ENCODE measurements around the gene KRTAP4-7.
"Not testable (repeated sequence)": the region's sequence is repeated elsewhere in the genome, so short reads cannot be mapped to it uniquely, and the experiment has no call there.

KRTAP4-7 gene

GRCh38 chr17:41084100-41084856 lies at the start of gene KRTAP4-7:
Gene KRTAP4-7 (plus strand): TSS chr17:41084150. CDS start chr17:41084207, 57 bp downstream.
- DNase-seq (ENCODE audit: low spot score), result not testable (repeated sequence)

DNA sequence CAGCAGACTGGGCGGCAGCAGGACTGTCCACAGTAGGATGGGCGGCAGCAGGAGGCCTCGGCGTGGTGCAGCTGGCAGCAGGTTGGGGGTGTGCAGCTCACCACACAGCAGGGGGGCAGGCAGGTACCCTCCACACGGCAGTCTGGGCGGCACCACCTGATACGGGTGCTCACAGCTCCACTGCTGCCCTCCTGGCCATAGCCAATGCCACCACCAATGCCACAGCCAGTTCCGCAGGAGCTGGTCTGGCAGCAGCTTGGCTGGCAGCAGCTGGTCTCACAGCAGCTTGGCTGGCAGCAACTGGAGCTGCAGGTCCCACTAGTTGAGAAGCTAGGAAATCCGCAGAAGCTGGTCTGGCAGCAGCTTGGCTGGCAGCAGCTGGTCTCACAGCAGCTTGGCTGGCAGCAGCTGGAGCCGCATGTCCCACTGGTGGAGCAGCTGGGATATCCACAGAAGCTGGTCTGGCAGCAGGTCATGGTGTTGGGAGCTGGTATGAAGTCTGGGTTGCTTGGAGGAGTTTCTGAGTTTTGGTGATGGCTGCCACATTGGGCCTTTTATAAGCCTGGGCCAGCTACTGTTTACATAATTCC lies 49.5 kb upstream of the KRTAP4-7 start, which contains the start of gene KRTAP1-3:
Gene KRTAP1-3 (minus strand): TSS at position 529 of the 590 bp plus-strand sequence. CDS start 53 bp downstream, at position 476.
- DNase-seq (ENCODE audit: low spot score), result not testable (repeated sequence)

GRCh38 chr17:41037853-41038350 lies 46.0 kb upstream of the KRTAP4-7 start:
- no peak for DNase-seq (ENCODE audit: low spot score)

- not testable (repeated sequence) for DNase-seq (ENCODE audit: low spot score)
Measured at GRCh38 chr17:41040783-41041571, 43.0 kb upstream of the KRTAP4-7 start, which contains the start of gene KRTAP1-1. Gene KRTAP1-1 (minus strand): TSS chr17:41041450. CDS start chr17:41041397, 53 bp downstream.

- DNase-seq (ENCODE audit: low spot score), result no peak
Measured at GRCh38 chr17:41042953-41043352, 41.0 kb upstream of the KRTAP4-7 start.

DNA sequence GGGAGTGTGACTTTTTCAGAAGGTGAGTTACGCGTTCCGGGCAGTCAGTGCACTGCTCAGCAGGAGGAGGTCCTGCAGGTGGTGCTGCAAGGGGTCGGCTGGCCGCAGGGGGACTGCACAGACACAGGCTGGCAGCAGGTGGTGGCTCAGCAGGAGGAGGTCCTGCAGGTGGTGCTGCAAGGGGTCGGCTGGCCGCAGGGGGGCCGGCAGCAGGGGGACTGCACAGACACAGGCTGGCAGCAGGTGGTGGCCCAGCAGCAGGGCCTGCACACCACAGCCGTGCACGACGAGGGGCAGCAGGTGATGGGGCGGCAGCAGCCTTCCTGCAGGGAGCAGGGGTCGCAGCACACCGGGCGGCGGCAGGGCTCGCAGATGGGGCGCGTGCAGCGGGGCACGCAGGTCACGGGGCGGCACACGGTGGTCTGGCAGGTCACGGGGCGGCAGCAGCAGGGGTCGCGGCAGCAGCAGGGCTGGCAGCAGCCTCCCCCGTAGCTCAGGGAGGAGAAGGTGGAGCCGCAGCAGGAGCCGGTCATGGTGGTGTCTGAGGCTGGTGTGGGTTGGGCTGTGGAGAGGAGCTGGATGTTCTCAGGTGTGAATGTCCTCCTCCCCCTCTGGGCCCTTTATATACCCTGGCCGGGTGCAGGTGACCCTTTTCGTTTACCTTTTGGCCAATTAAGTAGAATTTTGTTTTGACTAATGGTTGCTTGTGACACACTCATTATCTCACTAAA lies 37.0 kb upstream of the KRTAP4-7 start, which contains the start of gene KRTAP2-1:
Gene KRTAP2-1 (minus strand): TSS at position 582 of the 731 bp plus-strand sequence. CDS start 49 bp downstream, at position 533.
- DNase-seq (ENCODE audit: low spot score), result not testable (repeated sequence)

DNA sequence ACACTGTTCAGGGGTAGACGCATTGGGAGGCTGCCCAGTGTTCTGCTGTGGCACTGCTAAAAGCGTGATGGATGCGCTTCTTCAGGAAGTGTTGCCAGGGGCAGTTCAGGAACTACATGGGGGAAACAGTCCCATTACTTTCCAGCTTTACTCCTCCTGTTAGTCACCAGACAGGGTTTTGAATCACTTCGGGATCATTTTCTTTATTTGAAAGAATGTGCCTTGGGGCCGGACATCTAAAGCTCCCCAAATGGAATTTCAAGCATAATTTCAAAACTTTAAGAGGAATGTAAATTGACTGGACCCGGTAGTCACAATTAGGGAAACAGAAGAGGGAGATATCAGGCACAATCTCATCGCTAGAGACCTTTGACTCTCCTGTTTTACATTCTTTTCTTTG lies 35.5 kb upstream of the KRTAP4-7 start:
- DNase-seq (ENCODE audit: low spot score), result no peak

DNA sequence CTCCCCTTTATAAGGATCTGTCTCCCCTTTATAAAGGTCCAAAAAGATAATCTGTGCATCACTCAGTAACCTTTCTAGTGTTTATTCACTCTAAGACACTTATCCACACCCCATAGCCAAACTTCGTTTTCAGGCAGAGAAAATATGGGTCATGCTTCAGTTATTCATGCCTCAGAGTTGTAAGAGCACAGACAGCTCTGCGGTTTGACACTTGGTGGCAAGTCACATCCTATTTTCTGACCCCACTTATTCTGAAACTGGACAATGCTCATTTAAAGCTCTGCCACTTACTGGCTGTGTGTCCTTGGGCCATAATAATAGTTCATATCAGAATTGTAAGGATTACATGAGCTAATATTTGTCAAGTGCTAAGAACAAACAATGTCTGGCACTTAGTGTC lies 34.8 kb upstream of the KRTAP4-7 start:
- DNase-seq (ENCODE audit: low spot score), result no peak

- no peak for DNase-seq (ENCODE audit: low spot score)
Measured at GRCh38 chr17:41052566-41052965, 31.4 kb upstream of the KRTAP4-7 start.

- DNase-seq (ENCODE audit: low spot score), result no peak
Measured at GRCh38 chr17:41054025-41054424, 29.9 kb upstream of the KRTAP4-7 start.

GRCh38 chr17:41054556-41054955 lies 29.4 kb upstream of the KRTAP4-7 start:
- DNase-seq (ENCODE audit: low spot score), result not testable (repeated sequence)

- not testable (repeated sequence) for DNase-seq (ENCODE audit: low spot score)
Measured at GRCh38 chr17:41055130-41055529, 28.8 kb upstream of the KRTAP4-7 start, which contains the start of gene KRTAP2-2. Gene KRTAP2-2 (minus strand): TSS chr17:41055230. CDS start chr17:41055211, 19 bp downstream.

- no peak for DNase-seq (ENCODE audit: low spot score)
Measured at GRCh38 chr17:41057547-41057946, 26.4 kb upstream of the KRTAP4-7 start.

DNA sequence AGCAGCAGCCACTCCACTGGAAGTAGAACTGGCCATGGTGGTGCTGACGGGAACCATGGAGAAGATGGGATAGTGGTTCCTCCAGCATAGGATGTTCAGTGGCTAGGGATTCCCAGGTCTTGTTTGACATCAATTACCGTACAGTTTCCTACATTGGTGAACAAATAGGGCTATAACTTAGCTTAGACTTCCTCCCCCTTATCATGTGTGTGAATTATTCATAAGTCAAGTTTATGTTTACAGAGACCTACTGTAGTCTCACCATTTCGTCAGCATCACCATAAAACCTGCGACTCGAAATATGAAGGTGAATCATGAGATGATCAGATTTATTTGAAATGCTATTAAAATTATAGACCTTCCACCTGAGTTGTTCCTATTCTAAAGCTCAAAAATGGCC lies 25.2 kb upstream of the KRTAP4-7 start:
- no peak for DNase-seq (ENCODE audit: low spot score)

GRCh38 chr17:41059276-41060051 lies 24.5 kb upstream of the KRTAP4-7 start:
- DNase-seq (ENCODE audit: low spot score), result not testable (repeated sequence)

DNA sequence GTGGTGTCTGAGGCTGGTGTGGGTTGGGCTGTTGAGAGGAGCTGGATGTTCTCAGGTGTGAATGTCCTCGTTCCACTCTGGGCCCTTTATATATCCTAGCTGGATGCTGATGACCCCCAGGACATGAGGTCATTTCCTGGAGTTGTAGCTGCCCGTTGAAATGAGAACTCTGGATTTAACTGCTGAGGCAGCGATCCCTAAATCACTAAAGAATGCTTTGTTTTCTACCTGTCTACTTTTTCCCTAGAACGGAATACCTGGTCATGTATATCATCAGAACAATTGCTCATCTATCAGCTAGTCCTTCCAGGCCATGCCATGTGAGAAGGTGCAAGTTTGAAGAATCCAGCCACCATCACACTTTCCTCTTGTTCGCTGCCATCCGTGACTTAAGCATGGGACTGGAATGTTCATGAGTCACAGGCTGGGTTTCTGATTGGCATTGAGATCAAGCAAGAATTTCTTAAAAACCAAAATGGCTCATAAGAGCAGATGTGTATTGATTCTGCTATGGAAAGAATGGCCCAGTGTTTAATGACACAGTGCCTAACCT lies 23.8 kb upstream of the KRTAP4-7 start, which contains the start of gene KRTAP2-3:
Gene KRTAP2-3 (minus strand): TSS at position 63 of the 553 bp plus-strand sequence. CDS start 64 bp downstream, outside the sequence.
- no peak for DNase-seq (ENCODE audit: low spot score)

- DNase-seq (ENCODE audit: low spot score), result no peak
Measured at GRCh38 chr17:41061964-41062363, 22.0 kb upstream of the KRTAP4-7 start.

DNA sequence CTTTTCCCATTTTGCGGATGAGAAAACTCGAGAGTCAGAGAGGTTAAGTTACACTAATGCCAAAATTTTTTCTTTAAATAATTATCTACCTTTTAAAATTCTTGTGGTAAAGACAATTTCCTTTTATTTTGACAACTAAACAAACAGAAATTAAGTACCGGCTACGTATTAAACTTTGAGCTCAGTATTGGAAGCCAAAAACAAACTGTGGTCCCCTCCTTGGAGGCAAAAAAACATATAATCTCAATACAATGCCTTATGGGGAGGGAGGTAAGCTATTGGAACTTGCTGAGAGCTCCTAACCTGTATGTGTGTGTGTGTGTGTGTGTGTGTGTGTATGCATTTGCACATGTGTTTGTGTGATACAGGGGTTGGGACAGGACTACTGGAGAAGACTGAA lies 20.5 kb upstream of the KRTAP4-7 start:
- DNase-seq (ENCODE audit: low spot score), result no peak

- no peak for DNase-seq (ENCODE audit: low spot score)
Measured at GRCh38 chr17:41064301-41064700, 19.6 kb upstream of the KRTAP4-7 start.

All from CD4-positive, alpha-beta T cell treated with Interleukin-2 at 100 ng/mL for 4 hours (primary cell).